IPS-11a (cell line): Measurements from ENCODE around the gene SPTBN4.
A peak's percentile ranks its signal among the peaks of the same experiment; 100 is the strongest.
"Not testable (repeated sequence)": the region's sequence is repeated elsewhere in the genome, so short reads cannot be mapped to it uniquely, and the experiment has no call there.

Experiments
- H3K4me3 ChIP-seq: one replicate; pipeline ENCODE4 v1.5.1; 2013; ENCODE audit warnings: low read depth, low read length, control low read depth

Gene SPTBN4

DNA sequence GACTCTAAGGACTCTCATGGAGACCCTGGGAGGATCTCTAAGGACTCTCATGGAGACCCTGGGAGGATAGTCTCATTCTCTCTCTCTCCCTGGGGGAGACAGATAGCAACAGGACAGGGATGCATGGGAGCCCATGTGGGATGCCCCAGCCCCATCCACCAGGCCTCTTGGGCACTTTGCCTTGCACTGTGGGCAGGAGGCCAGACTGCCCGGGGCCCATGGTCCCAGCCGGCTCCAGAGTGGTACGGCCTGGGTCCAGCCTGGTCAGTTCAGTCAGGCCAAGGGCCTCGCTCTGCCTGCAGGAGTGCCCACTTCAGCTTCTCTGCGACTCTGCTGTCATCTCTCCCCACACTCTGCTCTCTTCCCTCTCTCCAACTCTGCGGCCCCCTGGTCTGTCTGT, 61.3 kb downstream of the SPTBN4 start:
- no peak overlapping the region for H3K4me3 ChIP-seq

- peak overlapping the region; percentile 20 for H3K4me3 ChIP-seq
Observed at GRCh38 chr19:40528533-40529092, 61.8 kb downstream of the SPTBN4 start.

- peak overlapping the region; percentile 20 for H3K4me3 ChIP-seq
Observed at GRCh38 chr19:40529093-40529954, 62.5 kb downstream of the SPTBN4 start.

DNA sequence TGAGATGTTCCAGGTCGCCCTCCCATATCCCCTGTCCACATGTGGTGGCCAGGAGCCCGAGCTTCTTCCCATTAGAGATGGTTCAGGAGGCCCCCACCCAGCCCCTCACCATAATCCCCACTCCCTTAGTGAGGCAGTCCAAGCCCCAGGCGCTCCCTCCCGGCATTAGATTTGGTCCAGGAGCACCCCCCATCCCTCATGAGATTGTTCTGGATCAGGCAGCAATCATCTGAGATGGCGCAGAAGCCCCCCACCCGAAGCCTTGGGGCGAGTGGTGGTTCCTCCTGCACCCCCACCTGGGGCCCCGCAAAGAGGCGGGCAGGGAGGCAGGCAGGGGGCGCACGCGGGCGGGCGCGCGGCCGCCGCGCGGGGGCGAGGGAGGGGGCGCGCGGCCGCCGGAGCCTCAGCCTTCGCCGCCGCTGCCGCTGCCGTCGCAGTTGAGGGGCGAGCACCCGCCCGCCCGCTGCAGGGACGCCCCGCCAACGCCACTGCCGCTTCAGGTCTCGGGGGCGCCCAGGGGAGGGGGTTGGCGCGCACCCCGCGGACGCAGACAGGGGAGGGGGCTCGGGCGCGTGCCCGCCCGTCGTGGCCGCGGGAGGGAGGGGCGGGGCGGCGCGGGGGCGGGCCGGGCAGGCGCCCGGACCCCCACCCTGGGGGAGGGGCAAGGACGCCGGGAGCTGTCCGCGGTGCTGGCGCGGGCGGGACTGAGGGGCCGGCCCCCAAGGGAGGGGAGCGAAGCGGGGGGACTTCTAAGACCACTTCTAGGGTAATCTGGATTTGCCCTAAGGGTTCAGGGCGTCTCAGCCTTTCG, 63.5 kb downstream of the SPTBN4 start:
- H3K4me3 ChIP-seq = peak overlapping the region; percentile 30

DNA sequence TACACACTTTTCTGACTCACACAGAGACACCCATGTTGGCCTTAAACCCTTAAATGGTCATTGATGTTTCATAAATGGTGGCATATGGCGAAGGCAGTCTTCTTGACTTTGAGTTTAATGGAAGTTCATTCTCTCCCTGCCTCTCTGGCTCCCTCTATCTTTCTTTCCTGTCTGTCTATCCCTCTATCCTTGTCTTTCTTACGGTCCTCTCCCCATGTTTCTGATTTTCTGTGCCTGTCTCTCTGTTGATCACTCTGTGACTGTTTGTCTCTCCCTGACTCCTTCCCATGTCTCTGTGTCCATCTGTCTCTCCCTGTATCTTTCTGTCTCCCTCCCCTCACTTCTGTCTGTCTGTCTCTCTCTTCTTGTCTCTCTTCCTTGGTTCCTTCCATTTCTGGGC, 66.7 kb downstream of the SPTBN4 start:
- H3K4me3 ChIP-seq = no peak overlapping the region

DNA sequence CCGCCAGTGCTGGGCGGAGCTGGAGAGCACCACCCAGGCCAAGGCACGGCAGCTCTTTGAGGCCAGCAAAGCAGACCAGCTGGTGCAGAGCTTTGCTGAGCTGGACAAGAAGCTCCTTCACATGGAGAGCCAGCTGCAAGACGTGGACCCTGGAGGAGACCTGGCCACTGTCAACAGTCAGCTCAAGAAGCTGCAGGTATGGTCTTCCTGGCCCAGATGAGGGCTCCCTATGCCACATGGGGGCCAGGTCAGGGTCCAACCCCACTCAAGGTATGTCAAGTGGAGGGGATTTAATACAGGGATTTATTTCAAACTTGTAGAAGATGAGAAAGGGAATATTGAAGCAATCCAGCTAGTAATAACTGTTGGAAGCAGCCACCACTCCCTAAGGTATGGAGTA, 67.3 kb downstream of the SPTBN4 start:
- no peak overlapping the region for H3K4me3 ChIP-seq

GRCh38 chr19:40539070-40539469, 72.3 kb downstream of the SPTBN4 start:
- no peak overlapping the region for H3K4me3 ChIP-seq

DNA sequence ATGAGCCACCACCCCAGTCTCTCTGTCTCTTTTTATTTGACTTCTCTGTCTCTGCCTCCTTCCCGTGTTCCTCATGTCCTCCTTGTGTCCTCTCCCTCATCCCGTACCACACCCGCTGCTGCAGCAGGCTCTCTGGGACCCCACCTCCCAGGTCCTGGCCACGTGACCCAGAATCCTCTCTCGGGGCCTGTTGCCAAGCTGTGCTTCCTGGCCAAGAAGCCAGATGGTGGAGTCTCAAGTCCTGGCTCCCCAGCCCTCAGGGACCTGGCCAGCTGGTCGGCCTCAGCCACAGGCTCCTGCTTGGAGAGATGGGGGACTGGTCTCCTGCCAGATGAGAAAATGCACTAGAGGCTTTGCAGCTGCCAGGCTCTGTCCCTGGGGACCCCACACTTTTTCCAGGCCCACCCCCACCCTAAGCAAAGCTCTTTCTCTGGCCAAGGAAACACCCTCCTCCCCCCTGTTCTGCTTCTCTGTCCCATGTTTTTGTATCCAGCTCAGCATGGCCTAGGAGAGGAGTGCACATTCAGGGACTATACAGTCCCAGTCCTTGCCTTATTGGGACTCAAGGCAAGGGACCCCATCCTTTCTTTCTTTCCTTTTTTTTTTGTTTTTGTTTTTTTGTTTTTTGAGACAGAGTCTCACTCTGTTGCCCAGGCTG, 75.5 kb downstream of the SPTBN4 start:
- no peak overlapping the region for H3K4me3 ChIP-seq

DNA sequence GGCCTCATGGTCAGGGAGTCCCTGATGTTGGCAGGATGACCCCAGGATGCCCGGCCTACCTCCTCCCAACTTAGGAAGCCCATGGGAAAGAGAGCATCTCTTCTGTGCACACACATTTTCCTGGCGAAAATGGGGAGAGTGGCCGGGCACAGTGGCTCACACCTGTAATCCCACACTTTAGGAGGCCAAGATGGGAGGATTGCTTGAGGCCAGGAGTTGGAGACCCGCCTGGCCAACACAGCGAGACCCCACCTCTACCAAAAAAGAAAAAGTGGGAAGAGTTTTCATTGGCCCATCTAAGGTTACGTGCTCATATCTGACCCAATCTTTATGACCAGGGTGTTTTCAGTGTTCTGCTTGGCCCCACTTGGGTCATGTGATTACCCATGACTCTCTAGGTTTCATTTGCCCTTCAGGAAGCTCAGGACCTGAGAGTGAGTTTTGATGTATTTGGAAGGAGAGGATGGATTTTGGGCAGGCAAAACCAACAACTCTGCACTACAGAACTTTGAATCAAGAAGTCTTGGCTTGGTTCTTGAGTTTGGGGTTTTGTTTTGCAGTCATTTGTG, 76.3 kb downstream of the SPTBN4 start:
- no peak overlapping the region for H3K4me3 ChIP-seq

- H3K4me3 ChIP-seq = not testable (repeated sequence)
Observed at GRCh38 chr19:40546153-40546841, 79.5 kb downstream of the SPTBN4 start.

DNA sequence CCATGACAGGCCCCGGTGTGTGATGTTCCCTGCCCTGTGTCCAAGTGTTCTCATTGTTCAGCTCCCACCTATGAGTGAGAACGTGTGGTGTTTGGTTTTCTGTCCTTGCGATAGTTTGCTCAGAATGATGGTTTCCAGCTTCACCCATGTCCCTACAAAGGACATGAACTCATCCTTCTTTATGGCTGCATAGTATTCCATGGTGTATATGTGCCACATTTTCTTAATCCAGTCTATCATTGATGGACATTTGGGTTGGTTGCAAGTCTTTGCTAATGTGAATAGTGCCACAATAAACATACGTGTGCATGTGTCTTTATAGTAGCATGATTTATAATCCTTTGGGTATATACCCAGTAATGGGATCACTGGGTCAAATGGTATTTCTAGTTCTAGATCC, 80.4 kb downstream of the SPTBN4 start:
- H3K4me3 ChIP-seq = not testable (repeated sequence)

- H3K4me3 ChIP-seq = no peak overlapping the region
Observed at GRCh38 chr19:40547836-40548235, 81.0 kb downstream of the SPTBN4 start.

DNA sequence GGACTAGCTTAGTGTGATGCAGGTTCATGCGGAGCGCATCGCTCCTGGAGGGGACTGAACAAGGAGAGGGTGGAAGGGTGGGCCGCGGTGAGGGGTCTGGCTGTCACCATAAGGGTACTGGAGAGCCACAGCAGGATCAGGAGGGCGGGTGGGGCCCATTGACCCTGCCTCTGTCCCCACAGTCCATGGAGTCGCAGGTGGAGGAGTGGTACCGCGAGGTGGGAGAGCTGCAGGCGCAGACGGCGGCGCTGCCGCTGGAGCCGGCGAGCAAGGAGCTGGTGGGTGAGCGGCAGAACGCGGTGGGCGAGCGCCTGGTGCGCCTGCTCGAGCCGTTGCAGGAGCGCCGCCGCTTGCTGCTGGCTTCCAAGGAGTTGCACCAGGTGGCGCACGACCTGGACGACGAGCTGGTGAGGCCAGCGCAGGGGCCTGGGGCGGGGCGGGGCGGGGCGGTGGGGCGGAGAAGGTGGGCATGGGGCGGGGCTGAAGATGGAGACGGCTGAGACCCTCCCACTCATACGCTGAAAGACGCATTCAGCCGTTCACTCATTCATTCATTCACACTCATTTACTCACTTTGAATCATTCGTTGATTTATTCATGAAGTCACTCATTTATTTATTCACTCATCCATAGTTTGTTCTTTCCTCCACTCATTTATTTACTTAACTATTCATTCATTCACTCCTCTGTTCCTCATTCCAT, 82.4 kb downstream of the SPTBN4 start:
- peak overlapping the region; percentile 13 for H3K4me3 ChIP-seq

DNA sequence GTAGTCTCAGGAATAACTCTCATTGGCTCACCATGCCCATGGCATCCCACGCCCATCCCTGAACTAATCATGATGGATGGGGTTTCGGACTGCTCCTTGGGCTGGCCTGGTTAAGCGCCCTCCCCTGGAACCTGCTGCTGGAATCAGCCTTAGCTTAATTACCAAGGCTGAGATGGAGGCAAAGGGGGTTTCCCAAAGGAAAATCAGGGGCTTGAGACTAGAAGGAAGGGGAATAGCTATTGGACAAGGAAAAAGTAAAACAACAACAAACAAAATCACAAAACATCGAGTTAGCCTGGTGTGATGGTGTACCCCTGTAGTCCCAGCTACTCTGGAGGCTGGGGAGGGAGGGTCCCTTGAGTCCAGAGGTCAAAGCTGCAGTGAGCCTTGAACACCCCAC, 84.2 kb downstream of the SPTBN4 start:
- H3K4me3 ChIP-seq = no peak overlapping the region

DNA sequence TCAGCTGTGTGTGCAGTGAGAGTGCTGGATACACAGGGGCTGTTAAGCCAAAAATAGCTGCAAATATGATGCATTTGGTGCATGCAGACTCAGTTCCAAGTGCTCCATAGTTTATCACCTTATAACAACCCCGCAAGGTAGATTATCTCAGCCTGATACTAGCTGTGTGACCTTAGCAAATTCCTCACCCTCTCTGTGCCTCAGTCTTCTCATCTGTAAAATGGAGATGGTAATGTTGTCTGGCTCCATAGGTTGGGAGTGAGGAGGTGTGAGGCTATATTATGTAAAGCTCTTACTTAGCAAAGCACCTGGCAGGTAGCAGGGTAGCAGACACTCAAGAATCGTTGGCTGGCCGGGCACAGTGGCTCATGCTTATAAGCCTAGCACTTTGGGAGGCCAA, 86.0 kb downstream of the SPTBN4 start:
- no peak overlapping the region for H3K4me3 ChIP-seq

DNA sequence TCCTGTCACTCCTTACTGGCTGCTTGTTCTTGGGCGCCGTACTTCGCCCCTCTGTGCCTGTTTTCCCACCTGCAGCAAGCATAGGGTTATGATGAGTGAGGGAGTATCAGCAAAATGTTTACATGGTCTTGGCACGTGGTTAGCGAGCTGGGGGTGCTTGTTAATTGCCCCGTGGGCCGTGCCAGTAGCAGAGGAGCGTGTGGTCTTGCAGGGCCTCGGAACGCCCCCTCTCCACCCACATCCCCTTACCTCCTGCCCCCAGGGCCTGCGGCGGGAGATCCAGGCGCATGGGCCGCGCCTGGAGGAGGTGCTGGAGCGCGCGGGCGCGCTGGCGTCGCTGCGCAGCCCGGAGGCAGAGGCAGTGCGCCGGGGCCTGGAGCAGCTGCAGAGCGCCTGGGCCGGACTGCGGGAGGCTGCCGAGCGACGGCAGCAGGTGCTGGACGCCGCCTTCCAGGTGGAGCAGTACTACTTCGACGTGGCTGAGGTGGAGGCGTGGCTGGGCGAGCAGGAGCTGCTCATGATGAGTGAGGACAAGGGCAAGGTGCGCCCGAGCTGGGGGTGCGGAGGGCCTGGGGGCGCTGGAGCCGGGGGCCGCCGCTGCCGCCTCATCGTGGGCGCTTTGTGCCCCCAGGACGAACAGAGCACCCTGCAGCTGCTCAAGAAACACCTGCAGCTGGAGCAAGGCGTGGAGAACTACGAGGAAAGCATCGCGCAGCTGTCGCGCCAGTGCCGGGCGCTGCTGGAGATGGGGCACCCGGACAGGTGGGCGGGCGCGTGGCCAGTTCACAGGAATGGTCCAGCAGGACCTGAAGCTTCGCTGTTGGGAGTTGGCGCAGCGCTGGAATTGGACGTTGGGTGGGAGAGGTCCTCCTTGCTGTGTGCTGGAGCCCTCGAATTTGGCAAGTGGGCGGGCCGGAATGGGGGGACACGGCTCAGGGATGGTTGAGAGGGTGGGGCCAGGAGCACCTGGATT, 87.4 kb downstream of the SPTBN4 start:
- H3K4me3 ChIP-seq = no peak overlapping the region

DNA sequence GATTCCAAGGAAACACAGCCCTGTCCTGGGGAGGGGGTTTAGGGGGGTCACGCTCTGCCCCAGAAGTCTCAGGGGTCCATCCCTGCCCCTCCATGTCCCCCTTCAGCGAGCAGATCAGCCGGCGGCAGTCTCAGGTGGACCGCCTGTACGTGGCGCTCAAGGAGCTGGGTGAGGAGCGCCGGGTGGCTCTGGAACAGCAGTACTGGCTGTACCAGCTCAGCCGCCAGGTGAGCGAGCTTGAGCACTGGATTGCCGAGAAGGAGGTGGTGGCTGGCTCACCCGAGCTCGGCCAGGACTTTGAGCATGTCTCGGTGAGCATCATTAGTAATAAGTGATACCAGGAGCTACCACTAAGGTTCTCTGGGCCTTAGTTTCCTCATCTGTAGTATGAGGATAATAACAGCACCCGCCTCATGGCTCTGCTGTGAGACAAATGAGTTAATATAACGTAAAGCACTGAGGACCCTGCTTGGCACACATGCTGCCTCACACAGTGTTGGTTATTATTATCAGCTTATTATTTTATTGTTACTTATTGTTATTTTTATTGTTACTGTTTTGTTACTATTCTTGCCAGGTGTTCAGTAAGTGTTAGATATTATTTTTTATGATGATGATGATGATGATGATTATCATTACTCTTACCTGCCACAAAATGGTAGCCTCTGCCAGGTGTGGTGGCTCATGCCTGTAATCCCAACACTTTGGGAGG, 89.3 kb downstream of the SPTBN4 start:
- H3K4me3 ChIP-seq = no peak overlapping the region

DNA sequence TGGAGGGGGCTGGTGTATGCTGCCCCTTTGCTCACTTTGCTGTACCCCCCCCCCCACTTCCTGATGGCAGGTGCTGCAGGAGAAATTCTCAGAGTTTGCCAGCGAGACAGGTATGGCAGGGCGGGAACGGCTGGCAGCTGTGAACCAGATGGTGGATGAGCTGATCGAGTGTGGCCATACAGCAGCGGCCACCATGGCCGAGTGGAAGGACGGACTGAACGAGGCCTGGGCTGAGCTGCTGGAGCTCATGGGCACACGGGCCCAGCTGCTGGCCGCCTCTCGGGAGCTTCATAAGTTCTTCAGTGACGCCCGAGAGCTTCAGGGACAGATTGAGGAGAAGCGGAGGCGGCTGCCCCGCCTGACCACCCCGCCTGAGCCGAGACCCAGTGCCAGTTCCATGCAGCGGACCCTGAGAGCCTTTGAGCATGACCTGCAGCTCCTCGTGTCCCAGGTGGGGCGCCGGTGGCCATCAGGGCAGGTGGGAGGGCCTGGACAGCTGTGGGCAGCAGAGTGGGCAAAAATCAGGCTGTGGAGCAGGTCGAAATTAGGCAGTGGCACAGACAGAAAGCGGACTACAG, 90.2 kb downstream of the SPTBN4 start:
- H3K4me3 ChIP-seq = no peak overlapping the region
